Spleen (tissue), 11 donors: ENCODE measurements around the gene ZMYND15. TPM values are rescaled to one million over a fixed set of nuclear protein-coding genes. Genes with fewer than 3 reads are reported as not detected.

Source experiments
- DNase-seq: peaks from one replicate; pipeline ENCODE4 v3.0.0-alpha.2; 2020
- H3K27ac ChIP-seq, 8 donors: fragments of 200-600 bp; sonication (generic) in 7 of 8; 1 replicate in 4 of 8; 2 replicates in 4 of 8; pipeline versions ENCODE4 v1.5.0 to v1.8.0; 2016 to 2021; ENCODE audit warnings: inconsistent platforms in 4 of 8, mild to moderate bottlenecking in 4 of 8, moderate library complexity in 1 of 8
- H3K27me3 ChIP-seq, 7 donors: fragments of 200-600 bp; sonication (generic) in 6 of 7; replicated peaks in 1 of 7; 1 replicate in 4 of 7; 2 replicates in 3 of 7; pipeline versions ENCODE4 v1.5.0 to v1.8.0; 2016 to 2021; ENCODE audit warnings: inconsistent platforms in 3 of 7, mild to moderate bottlenecking in 1 of 7
- H3K36me3 ChIP-seq, 6 donors: fragments of 200-600 bp; sonication (generic) in 5 of 6; 1 replicate in 4 of 6; 2 replicates in 2 of 6; pipeline versions ENCODE4 v1.5.0 to v1.8.0; 2016 to 2021; ENCODE audit warnings: inconsistent platforms in 2 of 6
- H3K4me1 ChIP-seq, 6 donors: fragments of 200-600 bp; sonication (generic) in 5 of 6; 1 replicate in 3 of 6; 2 replicates in 3 of 6; pipeline versions ENCODE4 v1.5.0 to v1.8.0; 2016 to 2021; ENCODE audit warnings: inconsistent platforms in 3 of 6
- H3K4me3 ChIP-seq, 8 donors: fragments of 200-600 bp; sonication (generic) in 7 of 8; 1 replicate in 4 of 8; 2 replicates in 4 of 8; pipeline versions ENCODE4 v1.5.0 to v1.8.0; 2016 to 2021; ENCODE audit warnings: inconsistent platforms in 4 of 8, mild to moderate bottlenecking in 4 of 8, moderate library complexity in 2 of 8
- H3K9me3 ChIP-seq, 8 donors: fragments of 200-600 bp; sonication (generic) in 7 of 8; 1 replicate in 4 of 8; 2 replicates in 4 of 8; pipeline versions ENCODE4 v1.5.0 to v1.8.0; 2016 to 2021; ENCODE audit warnings: inconsistent platforms in 4 of 8
- POLR2A ChIP-seq, 3 donors: fragments of 450-650 bp; IDR thresholded peaks; one replicate each; pipeline ENCODE4 v1.5.1; 2017; ENCODE audit warnings: antibody characterized with exemption in 3 of 3, mild to moderate bottlenecking in 1 of 3
- POLR2AphosphoS5 ChIP-seq, 3 donors: sonication (generic); formaldehyde crosslinking; IDR thresholded peaks; one replicate each; pipeline ENCODE4 v1.5.1; 2017; ENCODE audit warnings: antibody characterized with exemption in 3 of 3
- WGBS, 5 donors: extraction: QIAGEN DNeasy Blood & Tissue Kit in 3 of 5; methylation state at CpG; one replicate each; pipeline versions ENCODE4 v1.1.5 to v1.1.7; 2013 to 2018; 5-methylcytosine and 5-hydroxymethylcytosine counted together
- intact Hi-C: fragments of 100-400 bp; cut with DNase I; formaldehyde crosslinking; loops from one replicate; pipeline ENCODE4 v1.15.0; 2023; ENCODE audit warnings: low total_unique reads
- polyA plus RNA-seq, 3 donors: library from polyadenylated mRNA; stranded (reverse); fragments of 200-250 nt; gene quantifications; one replicate each; pipeline ENCODE4 v1.2.1, GENCODE V29; 2013
- total RNA-seq, 7 donors: library from RNA; depleted of rRNA in 3 of 7; stranded (reverse); fragments of >200 nt in 3 of 7; fragmentation: NEBNext Ultra II Directional in 4 of 7; extraction: Animal tissue kit (Norgen Biotek cat#: 25700) in 4 of 7; gene quantifications; one replicate each; pipeline versions ENCODE4 v1.1.0 to v1.2.1, GENCODE V29; 2016 to 2021
- TF ChIP-seq, protein P1 (sequence below), 11 experiments: fragments of 200-600 bp in 7 of 11; fragments of 450-650 bp in 4 of 11; sonication (generic) in 4 of 11; IDR thresholded peaks in 8 of 11; conservative IDR thresholded peaks in 3 of 11; 1 replicate in 7 of 11; 2 replicates in 4 of 11; pipeline versions ENCODE4 v1.4.0 to v1.8.0; 2016 to 2021; ENCODE audit warnings: antibody characterized with exemption in 11 of 11, inconsistent platforms in 4 of 11, mild to moderate bottlenecking in 1 of 11
- donor health status: healthy with polysubstance abuse.
- donor health status: DM: no; HTN: no; CAD: no; lungs with moderate emphysema.
- donor health status: DM: no; HTN: no; CAD: no.
- donor health status: Bipolar disorder and iron deficiency.
- donor health status: healthy.
- donor health status: DM: no; HTN: no; CAD: no.
- donor health status: DM: yes; HTN: yes; CAD: no.

The ZMYND15 gene
- total and polyA plus RNA-seq, 10 donors: 1.8 to 11.5 (median 4.1) TPM

DNA sequence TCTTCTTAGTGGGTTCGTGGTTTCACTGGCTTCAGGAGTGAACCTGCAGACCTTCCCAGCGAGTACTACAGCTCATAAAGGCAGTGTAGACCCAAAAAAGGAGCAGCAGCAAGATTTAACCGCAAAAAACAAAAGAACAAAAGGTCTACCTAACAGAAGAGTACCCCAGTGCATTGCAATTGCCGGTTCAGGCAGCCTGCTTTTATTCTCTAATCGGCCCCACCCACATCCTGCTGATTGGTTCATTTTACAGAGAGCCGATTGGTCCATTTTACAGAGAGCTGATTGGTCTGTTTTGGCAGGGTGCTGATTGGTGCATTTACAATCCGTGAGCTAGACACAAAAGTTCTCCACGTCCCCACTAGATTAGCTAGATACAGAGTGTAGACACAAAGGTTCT is 31.2 kb upstream of the ZMYND15 start:
- H3K27ac ChIP-seq: no peak overlapping the region
- DNase-seq: no peak

DNA sequence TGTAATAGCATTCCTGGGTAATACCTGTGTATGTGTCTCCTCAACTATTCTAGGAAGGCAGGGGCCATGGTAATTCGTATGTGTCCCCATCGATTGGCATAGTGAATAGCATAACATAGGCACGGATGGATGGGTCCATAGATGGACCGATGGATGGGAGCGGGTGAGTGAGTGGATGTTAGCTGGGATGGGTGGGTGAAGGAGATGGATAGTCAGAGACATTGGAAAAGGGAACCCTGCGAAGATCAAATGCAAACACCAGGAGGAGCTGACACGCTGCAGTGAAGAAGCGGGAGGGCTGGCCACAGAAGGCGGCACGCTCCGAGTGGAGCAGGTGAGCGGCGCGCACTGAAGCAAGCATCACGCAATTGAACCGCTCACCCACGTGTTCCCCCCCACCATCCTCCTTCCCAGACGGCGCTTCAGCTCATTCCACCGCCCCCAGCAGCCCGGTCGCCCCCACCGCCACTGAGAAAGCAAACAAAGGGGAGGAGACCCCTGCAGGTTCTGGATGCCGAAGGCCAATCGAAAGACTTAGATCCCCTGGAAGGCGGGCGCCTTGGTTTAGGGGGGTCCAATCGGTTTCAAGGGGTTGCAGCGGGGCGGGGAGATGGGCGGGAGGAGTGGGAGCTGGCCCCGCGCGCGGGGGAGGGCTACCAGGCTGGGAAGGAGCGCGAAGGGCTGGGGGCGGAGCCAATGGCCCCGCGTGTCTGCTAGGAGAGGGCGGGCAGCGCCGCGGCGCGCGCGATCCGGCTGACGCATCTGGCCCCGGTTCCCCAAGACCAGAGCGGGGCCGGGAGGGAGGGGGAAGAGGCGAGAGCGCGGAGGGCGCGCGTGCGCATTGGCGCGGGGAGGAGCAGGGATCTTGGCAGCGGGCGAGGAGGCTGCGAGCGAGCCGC is 29.6 kb upstream of the ZMYND15 start, which contains the start of gene ARRB2:
ARRB2 (plus strand) TSS at position 839 of the 899 bp plus-strand sequence. CDS start 90 bp downstream, outside the sequence.
- 0 to 1% (median 0%) methylated on average over 43 to 67 of the region's 67 CpGs for WGBS, 5 donors
- Histone ChIP-seq H3K36me3 (peaks cover 0 to 16% (median 0%) of the 10 kb centered on the region in 6 donors), H3K27ac (peak within 1 kb of the TSS; percentile 85 to 99 (median 95)), H3K27me3 (no peaks in the 10 kb centered on the region), H3K4me1 (peaks cover 22 to 59% (median 46%) of the 10 kb centered on the region in 6 donors), H3K9me3 (no peaks in the 10 kb centered on the region), H3K4me3 (peak within 1 kb of the TSS; percentile 50 to 93 (median 70))
- peak; percentile 100 for DNase-seq
- TF ChIP-seq, protein P1, sequence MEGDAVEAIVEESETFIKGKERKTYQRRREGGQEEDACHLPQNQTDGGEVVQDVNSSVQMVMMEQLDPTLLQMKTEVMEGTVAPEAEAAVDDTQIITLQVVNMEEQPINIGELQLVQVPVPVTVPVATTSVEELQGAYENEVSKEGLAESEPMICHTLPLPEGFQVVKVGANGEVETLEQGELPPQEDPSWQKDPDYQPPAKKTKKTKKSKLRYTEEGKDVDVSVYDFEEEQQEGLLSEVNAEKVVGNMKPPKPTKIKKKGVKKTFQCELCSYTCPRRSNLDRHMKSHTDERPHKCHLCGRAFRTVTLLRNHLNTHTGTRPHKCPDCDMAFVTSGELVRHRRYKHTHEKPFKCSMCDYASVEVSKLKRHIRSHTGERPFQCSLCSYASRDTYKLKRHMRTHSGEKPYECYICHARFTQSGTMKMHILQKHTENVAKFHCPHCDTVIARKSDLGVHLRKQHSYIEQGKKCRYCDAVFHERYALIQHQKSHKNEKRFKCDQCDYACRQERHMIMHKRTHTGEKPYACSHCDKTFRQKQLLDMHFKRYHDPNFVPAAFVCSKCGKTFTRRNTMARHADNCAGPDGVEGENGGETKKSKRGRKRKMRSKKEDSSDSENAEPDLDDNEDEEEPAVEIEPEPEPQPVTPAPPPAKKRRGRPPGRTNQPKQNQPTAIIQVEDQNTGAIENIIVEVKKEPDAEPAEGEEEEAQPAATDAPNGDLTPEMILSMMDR (IDR thresholded peaks at IDR 0.05 in 8 of 11, conservative IDR thresholded peaks at IDR 0.05 in 3 of 11): peak; percentile 49 to 91 (median 80)
- TF ChIP-seq POLR2A (IDR thresholded peaks at IDR 0.05) (peak in 2 of 3 donors; percentile 42 to 78), POLR2AphosphoS5 (IDR thresholded peaks at IDR 0.05) (peak; percentile 93 to 97 (median 95))
- intact Hi-C loops: loop anchor here (10.0 kb wide), 2 partner anchors 85 to 175 kb away; partner anchors contain the start of gene PSMB6

More for the DNA sequence above, 31.2 kb upstream of the ZMYND15 start:
- no peak overlapping the region for H3K4me3 ChIP-seq
- H3K27me3 ChIP-seq: no peaks in the 10 kb centered on the region
- intact Hi-C loops: loop anchor here (10.0 kb wide), 1 partner anchor 176 kb away; no protein-coding TSS in a partner anchor
- peaks cover 0 to 8% (median 0%) of the 10 kb centered on the region in 6 donors for H3K36me3 ChIP-seq
- H3K4me1 ChIP-seq: peaks cover 22 to 56% (median 38%) of the 10 kb centered on the region in 6 donors
- TF ChIP-seq, protein P1 (IDR thresholded peaks at IDR 0.05 in 8 of 11, conservative IDR thresholded peaks at IDR 0.05 in 3 of 11): no peak
- TF ChIP-seq POLR2AphosphoS5 (IDR thresholded peaks at IDR 0.05) (no peak), POLR2A (IDR thresholded peaks at IDR 0.05) (no peak)
- no peaks in the 10 kb centered on the region for H3K9me3 ChIP-seq
- WGBS, 5 donors: 68 to 79% (median 72%) methylated on average over 8 of the region's 8 CpGs

DNA sequence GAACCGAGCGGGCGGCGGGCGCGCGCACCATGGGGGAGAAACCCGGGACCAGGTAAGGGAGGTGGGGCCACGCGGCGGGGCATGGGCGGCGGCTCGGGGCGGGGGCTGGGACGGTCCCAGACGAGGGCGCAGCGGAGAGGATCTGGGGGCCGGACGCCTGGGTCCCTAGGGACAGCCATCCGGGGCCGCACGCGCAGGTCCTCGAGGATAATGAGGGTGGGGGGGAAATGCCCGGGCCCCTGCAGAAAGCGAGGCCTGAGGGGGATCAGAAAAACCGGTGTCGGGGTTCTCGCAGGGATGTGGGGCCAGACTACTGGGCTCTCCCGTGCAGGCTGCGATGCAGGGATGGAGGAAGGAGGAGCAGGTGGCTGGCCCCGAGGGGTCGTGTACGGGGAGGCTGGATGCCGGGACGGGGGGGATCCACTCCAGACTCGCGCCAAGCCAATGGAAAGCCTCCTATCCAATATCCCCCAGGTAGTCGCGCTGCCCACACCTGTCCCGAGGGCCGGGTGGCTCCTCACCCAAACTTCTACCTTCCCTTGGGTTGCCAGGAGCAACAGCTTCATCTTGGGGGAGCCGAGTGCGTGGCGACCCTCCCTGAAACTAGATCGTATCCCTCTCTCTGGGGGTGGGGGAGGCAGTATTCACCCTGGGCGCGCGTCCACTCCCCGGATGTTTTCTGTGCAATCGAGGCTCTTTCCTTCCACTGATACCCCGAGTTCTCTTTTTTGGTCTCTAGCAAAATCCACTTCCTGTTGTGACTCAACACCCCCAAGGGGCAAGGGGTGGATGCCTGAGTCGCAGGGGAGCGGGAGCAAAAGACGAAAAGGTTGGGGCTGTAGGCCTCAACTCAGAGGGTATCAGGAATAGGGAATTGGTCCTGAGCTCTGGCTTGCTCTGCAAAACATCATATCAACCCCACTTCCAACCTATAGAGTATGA is 28.7 kb upstream of the ZMYND15 start:
- peaks cover 0 to 24% (median 3%) of the 10 kb centered on the region in 6 donors for H3K36me3 ChIP-seq
- TF ChIP-seq POLR2A (IDR thresholded peaks at IDR 0.05) (peak in 2 of 3 donors; percentile 20 to 39), POLR2AphosphoS5 (IDR thresholded peaks at IDR 0.05) (peak; percentile 42 to 80 (median 64))
- TF ChIP-seq, protein P1 (IDR thresholded peaks at IDR 0.05 in 8 of 11, conservative IDR thresholded peaks at IDR 0.05 in 3 of 11): no peak
- H3K4me3 ChIP-seq: peak overlapping the region; percentile 50 to 93 (median 70)
- H3K27ac ChIP-seq: peak overlapping the region; percentile 85 to 99 (median 95)
- no peak for DNase-seq
- intact Hi-C loops: loop anchor here (10.0 kb wide), 1 partner anchor 84 kb away; the partner anchor contains the start of gene PSMB6
- H3K4me1 ChIP-seq: peaks cover 23 to 65% (median 54%) of the 10 kb centered on the region in 6 donors
- H3K27me3 ChIP-seq: no peaks in the 10 kb centered on the region
- no peaks in the 10 kb centered on the region for H3K9me3 ChIP-seq
- 2 to 6% (median 4%) methylated on average over 42 to 57 of the region's 57 CpGs for WGBS, 5 donors
